OCI-LY1 (cell line): ENCODE measurements around the gene P2RY11.

Experiments used
- CTCF ChIP-seq: fragments of 200-600 bp; sonication (generic), shearing (Covaris generic); IDR thresholded peaks from 2 replicates; pipeline ENCODE4 v1.5.1; 2017; ENCODE audit warnings: mild to moderate bottlenecking, antibody characterized with exemption, low read length, moderate library complexity, mixed read lengths
- EZH2 ChIP-seq: fragments of 200-600 bp; sonication (generic), shearing (Covaris generic); IDR thresholded peaks from 2 replicates; pipeline ENCODE4 v1.8.0; 2017; ENCODE audit warnings: borderline replicate concordance, mixed run types, mild to moderate bottlenecking, antibody characterized with exemption, low read length, moderate library complexity, mixed read lengths

GRCh38 chr19:10126213-10126639 is 14.7 kb downstream of the P2RY11 start:
- no peak for TF ChIP-seq CTCF
- TF ChIP-seq EZH2 = no peak
